GM23338 (cell line): ENCODE data around the gene KRT74. TPM values are rescaled to one million over a fixed set of nuclear protein-coding genes. Genes with fewer than 3 reads are reported as not detected.

Experiments used
- ATAC-seq: fragments of 200-7000 bp; cut with Tn5 transposase; 3 replicates; pipeline ENCODE4 v1.9.1; 2020
- DNase-seq: peaks from one replicate; pipeline ENCODE4 v3.0.0-alpha.2; 2015; ENCODE audit warnings: low spot score
- H2AFZ ChIP-seq: fragments of 200-600 bp; sonication (generic); 2 replicates; pipeline ENCODE4 v1.8.0; 2016; ENCODE audit warnings: antibody characterized with exemption, mild to moderate bottlenecking, moderate library complexity
- H3F3A ChIP-seq: fragments of 200-600 bp; sonication (generic); replicated peaks from 2 replicates; pipeline ENCODE4 v1.8.0; 2017; ENCODE audit warnings: antibody characterized with exemption, mixed run types, low read depth
- H3K27ac ChIP-seq: fragments of 200-600 bp; sonication (generic); 2 replicates; pipeline ENCODE4 v1.6.1; 2016; ENCODE audit warnings: low read depth
- H3K27me3 ChIP-seq: fragments of 200-600 bp; sonication (generic); 2 replicates; pipeline ENCODE4 v1.8.0; 2016; ENCODE audit warnings: mild to moderate bottlenecking, mixed run types, moderate library complexity; ENCODE audit not compliant: insufficient read depth
- H3K36me3 ChIP-seq: fragments of 200-600 bp; sonication (generic); 2 replicates; pipeline ENCODE4 v1.8.0; 2016; ENCODE audit warnings: mild to moderate bottlenecking; ENCODE audit not compliant: insufficient read depth
- H3K4me1 ChIP-seq: fragments of 200-600 bp; sonication (generic); 2 replicates; pipeline ENCODE4 v1.8.0; 2016; ENCODE audit warnings: mild to moderate bottlenecking, moderate library complexity; ENCODE audit not compliant: insufficient read depth
- H3K4me2 ChIP-seq: fragments of 200-600 bp; sonication (generic); 2 replicates; pipeline ENCODE4 v1.7.1; 2017; ENCODE audit warnings: mixed run types
- H3K4me3 ChIP-seq: fragments of 200-600 bp; sonication (generic); 2 replicates; pipeline ENCODE4 v1.6.1; 2016; ENCODE audit warnings: mixed run types
- H3K79me2 ChIP-seq: fragments of 200-600 bp; sonication (generic); replicated peaks from 2 replicates; pipeline ENCODE4 v1.8.0; 2017; ENCODE audit warnings: mild to moderate bottlenecking; ENCODE audit not compliant: insufficient read depth
- H3K9me2 ChIP-seq: fragments of 200-600 bp; sonication (generic); 2 replicates; pipeline ENCODE4 v1.8.0; 2017; ENCODE audit not compliant: insufficient read depth
- H4K20me1 ChIP-seq: fragments of 200-600 bp; sonication (generic); replicated peaks from 2 replicates; pipeline ENCODE4 v1.8.0; 2017; ENCODE audit warnings: mild to moderate bottlenecking; ENCODE audit not compliant: insufficient read depth
- H3K27ac Mint-ChIP-seq: 2 replicates; pipeline ENCODE4 v1.8.0; 2020; ENCODE audit warnings: inconsistent platforms, mild to moderate bottlenecking, moderate library complexity, mixed read lengths
- H3K27me3 Mint-ChIP-seq: 3 replicates; pipeline ENCODE4 v1.8.0; 2022; ENCODE audit warnings: low read depth, mild to moderate bottlenecking, moderate library complexity, mixed read lengths, inconsistent platforms; ENCODE audit not compliant: insufficient read depth, poor library complexity
- H3K36me3 Mint-ChIP-seq: 3 replicates; pipeline ENCODE4 v1.8.0; 2021; ENCODE audit warnings: low read depth, mild to moderate bottlenecking, inconsistent platforms, moderate library complexity, mixed read lengths
- H3K4me1 Mint-ChIP-seq: 3 replicates; pipeline ENCODE4 v1.8.0; 2020; ENCODE audit warnings: mild to moderate bottlenecking, inconsistent platforms, mixed read lengths
- H3K4me3 Mint-ChIP-seq: 3 replicates; pipeline ENCODE4 v1.8.0; 2021; ENCODE audit warnings: moderate library complexity, mild to moderate bottlenecking, inconsistent platforms, mixed read lengths
- H3K9me3 Mint-ChIP-seq: 3 replicates; pipeline ENCODE4 v1.8.0; 2020; ENCODE audit warnings: moderate library complexity, mild to moderate bottlenecking, inconsistent platforms, mixed read lengths
- CREB1 ChIP-seq: fragments of 250-450 bp; sonication (Bioruptor Pico); IDR thresholded peaks from 2 replicates; pipeline ENCODE4 v1.5.0; 2020; ENCODE audit warnings: low read depth, mild to moderate bottlenecking, moderate library complexity
- CTCF ChIP-seq, 2 experiments: fragments of 200-600 bp in 1 of 2; sonication (generic) in 1 of 2; conservative IDR thresholded peaks; 2 replicates each; pipeline versions ENCODE4 v1.5.1 to v1.6.1; 2016 to 2017; ENCODE audit warnings: antibody characterized with exemption in 2 of 2, low read depth in 2 of 2, mild to moderate bottlenecking in 2 of 2, moderate library complexity in 1 of 2
- ETS1 ChIP-seq: IDR thresholded peaks from 2 replicates; pipeline ENCODE4 v1.6.1; 2016; ENCODE audit warnings: antibody characterized with exemption
- EZH2 ChIP-seq: fragments of 200-600 bp; sonication (generic); IDR thresholded peaks from one replicate; pipeline ENCODE4 v1.8.0; 2017; ENCODE audit warnings: antibody characterized with exemption, mild to moderate bottlenecking, low read depth; ENCODE audit not compliant: unreplicated experiment
- EZH2phosphoT487 ChIP-seq: fragments of 200-600 bp; sonication (generic); IDR thresholded peaks from one replicate; pipeline ENCODE4 v1.8.1; 2018; ENCODE audit warnings: antibody characterized with exemption; ENCODE audit not compliant: unreplicated experiment
- JUNB ChIP-seq: IDR thresholded peaks from one replicate; pipeline ENCODE4 v1.6.1; 2016; ENCODE audit warnings: antibody characterized with exemption; ENCODE audit not compliant: unreplicated experiment
- NANOG ChIP-seq: IDR thresholded peaks from 2 replicates; pipeline ENCODE4 v1.6.1; 2016; ENCODE audit warnings: antibody characterized with exemption, borderline replicate concordance
- POLR2AphosphoS5 ChIP-seq: IDR thresholded peaks from 2 replicates; pipeline ENCODE4 v1.6.1; 2016; ENCODE audit warnings: antibody characterized with exemption, low read depth
- REST ChIP-seq: IDR thresholded peaks from one replicate; pipeline ENCODE4 v1.6.1; 2018; ENCODE audit warnings: antibody characterized with exemption; ENCODE audit not compliant: unreplicated experiment
- STAT1 ChIP-seq: IDR thresholded peaks from one replicate; pipeline ENCODE4 v1.6.1; 2016; ENCODE audit warnings: antibody characterized with exemption; ENCODE audit not compliant: unreplicated experiment
- ZNF114 ChIP-seq: fragments of 250-450 bp; sonication (Bioruptor Pico); IDR thresholded peaks from 2 replicates; pipeline ENCODE4 v1.5.0; 2020; ENCODE audit warnings: mild to moderate bottlenecking, moderate library complexity
- ZNF331 ChIP-seq: fragments of 250-450 bp; sonication (Bioruptor Pico); IDR thresholded peaks from 2 replicates; pipeline ENCODE4 v1.5.0; 2020; ENCODE audit warnings: low read depth, mild to moderate bottlenecking, moderate library complexity
- ZNF462 ChIP-seq: fragments of 250-450 bp; sonication (Bioruptor Pico); IDR thresholded peaks from 2 replicates; pipeline ENCODE4 v1.5.0; 2020; ENCODE audit warnings: mild to moderate bottlenecking, moderate library complexity
- polyA plus RNA-seq: library from polyadenylated mRNA; unstranded; fragments of >200 nt; fragmentation: Nextera tagmentation; extraction: Ambion mirVana; gene quantifications from 2 replicates; pipeline ENCODE4 v1.2.1, GENCODE V29; 2016
- total RNA-seq: library from RNA; depleted of rRNA; stranded (reverse); fragments of >200 nt; shearing (Covaris generic); gene quantifications from 2 replicates; pipeline ENCODE4 v1.2.3, GENCODE V29; 2014

Gene KRT74
- total and polyA plus RNA-seq, 2 experiments from 2014 or later = not detected

GRCh38 chr12:52611080-52611468 is 37.4 kb upstream of the KRT74 start:
- Histone ChIP-seq H3F3A (no peaks in the 10 kb centered on the region), H3K27me3 (no peaks in the 10 kb centered on the region), H3K27ac (no peak overlapping the region), H2AFZ (0 out of 2 replicates have a peak overlapping the region, but pooled peaks have one; percentile 76), H3K4me2 (no peak overlapping the region; the same call in 1 of the 2 replicates), H3K79me2 (no peaks in the 10 kb centered on the region), H3K4me3 (no peak overlapping the region), H3K4me1 (no peaks in the 10 kb centered on the region), H4K20me1 (no peaks in the 10 kb centered on the region), H3K9me2 (0 out of 2 replicates have a peak, but pooled peaks cover 5% of the 10 kb centered on the region), H3K36me3 (no peaks in the 10 kb centered on the region)
- no peak for ATAC-seq
- Mint-ChIP-seq H3K4me1 (no peaks in the 10 kb centered on the region), H3K27me3 (peaks cover 2% of the 10 kb centered on the region), H3K9me3 (no peaks in the 10 kb centered on the region), H3K4me3 (no peak overlapping the region), H3K27ac (no peak overlapping the region), H3K36me3 (no peaks in the 10 kb centered on the region)
- no peak for DNase-seq
- TF ChIP-seq ETS1 = no peak
- no peak for TF ChIP-seq STAT1
- TF ChIP-seq EZH2 = no peak
- no peak for TF ChIP-seq NANOG
- TF ChIP-seq REST = no peak
- TF ChIP-seq CREB1 (CRISPR knock-in tag) = no peak
- TF ChIP-seq CTCF (conservative IDR thresholded peaks at IDR 0.05; ENCODE audit: low read depth in 2 of 2) = no peak
- TF ChIP-seq ZNF462 (CRISPR knock-in tag) = no peak
- TF ChIP-seq ZNF114 (CRISPR knock-in tag) = no peak
- no peak for TF ChIP-seq POLR2AphosphoS5
- TF ChIP-seq ZNF331 = no peak
- no peak for TF ChIP-seq EZH2phosphoT487
- TF ChIP-seq JUNB = no peak
